HCT116 (cell line): ENCODE measurements around the gene CRMP1. TPM values are rescaled to one million over a fixed set of nuclear protein-coding genes. Genes with fewer than 3 reads are reported as not detected.

ENCODE experiments used
- ATAC-seq: fragments of 200-7000 bp; cut with Tn5 transposase; 2 replicates; pipeline ENCODE4 v1.9.1; 2020; ENCODE audit warnings: mild to moderate bottlenecking, moderate library complexity
- BruUV-seq: library from RNA; stranded (reverse); fragments of 400-500 nt; replicated peaks from 2 replicates; lab custom pipeline; 2021; lab: Mats Ljungman, UMichigan
- CTCF ChIA-PET: fragments of 300-600 bp; sonication (Branson Sonifier 250); formaldehyde crosslinking; loops from one replicate; lab custom pipeline; 2021; ENCODE audit warnings: antibody characterized with exemption; lab: Charles Lee
- POLR2A ChIA-PET: fragments of 300-600, 350-600 bp; sonication (Branson Sonifier 250); formaldehyde crosslinking; loops from one replicate; lab custom pipeline; 2021; ENCODE audit warnings: antibody characterized with exemption; lab: Charles Lee
- RAD21 ChIA-PET, 2 experiments: fragments of 300-600 bp; sonication (Branson Sonifier 250); formaldehyde crosslinking; loops; one replicate each; lab custom pipeline; 2023; ENCODE audit warnings: low total read pairs in 2 of 2; ENCODE audit not compliant: uncharacterized antibody in 2 of 2, unreplicated experiment in 2 of 2, low non-redundant PET in 1 of 2; lab: Charles Lee
- DNase-seq: peaks from one replicate; pipeline ENCODE4 v3.0.0-alpha.2; 2010; ENCODE audit warnings: low read depth, low spot score
- H2AFZ ChIP-seq: fragments of 200-600 bp; shearing (Covaris generic), sonication (generic); 2 replicates; pipeline ENCODE4 v1.6.1; 2017; ENCODE audit warnings: low read depth, mixed run types, mixed read lengths, antibody characterized with exemption, low read length; ENCODE audit not compliant: poor library complexity, severe bottlenecking
- H3K27ac ChIP-seq: 2 replicates; pipeline ENCODE4 v1.5.1; 2012; ENCODE audit warnings: low read depth, low read length
- H3K27me3 ChIP-seq: fragments of 200-600 bp; sonication (generic); 2 replicates; pipeline ENCODE4 v1.6.1; 2016; ENCODE audit warnings: mixed run types, low read length, mixed read lengths; ENCODE audit not compliant: insufficient read depth
- H3K36me3 ChIP-seq, 2 experiments: fragments of 200-500 bp in 1 of 2; fragments of 200-600 bp in 1 of 2; sonication (Bioruptor generic) in 1 of 2; sonication (generic) in 1 of 2; 2 replicates each; pipeline versions ENCODE4 v1.5.1 to v1.6.1; 2014 to 2016; ENCODE audit warnings: low read length in 2 of 2, inconsistent platforms in 1 of 2, mixed read lengths in 1 of 2, mixed run types in 1 of 2; ENCODE audit not compliant: insufficient read depth in 2 of 2, control insufficient read depth in 1 of 2
- H3K4me1 ChIP-seq, 2 experiments: fragments of 200-600 bp in 1 of 2; sonication (generic) in 1 of 2; 2 replicates each; pipeline versions ENCODE4 v1.5.1 to v1.6.1; 2012 to 2017; ENCODE audit warnings: low read length in 2 of 2, inconsistent platforms in 1 of 2, mild to moderate bottlenecking in 1 of 2, mixed read lengths in 1 of 2, mixed run types in 1 of 2, moderate library complexity in 1 of 2; ENCODE audit not compliant: insufficient read depth in 2 of 2, control insufficient read depth in 1 of 2
- H3K4me2 ChIP-seq: fragments of 200-600 bp; sonication (generic); 2 replicates; pipeline ENCODE4 v1.6.1; 2017; ENCODE audit warnings: mixed run types, low read length, mixed read lengths
- H3K4me3 ChIP-seq, 2 experiments: fragments of 200-600 bp in 1 of 2; sonication (generic) in 1 of 2; replicated peaks in 1 of 2; 2 replicates each; pipeline ENCODE4 v1.5.1; 2011 to 2016; ENCODE audit warnings: low read length in 2 of 2, control low read depth in 1 of 2, low read depth in 1 of 2, mild to moderate bottlenecking in 1 of 2, mixed read lengths in 1 of 2, mixed run types in 1 of 2
- H3K79me2 ChIP-seq: fragments of 200-600 bp; sonication (generic); 2 replicates; pipeline ENCODE4 v1.6.1; 2017; ENCODE audit warnings: mild to moderate bottlenecking, mixed run types, low read length, moderate library complexity, mixed read lengths; ENCODE audit not compliant: insufficient read depth
- H3K9ac ChIP-seq: fragments of 200-600 bp; sonication (generic); 2 replicates; pipeline ENCODE4 v1.6.1; 2016; ENCODE audit warnings: low read length, mixed read lengths
- H3K9me2 ChIP-seq: fragments of 200-600 bp; sonication (generic), shearing (Covaris generic); 2 replicates; pipeline ENCODE4 v1.6.1; 2017; ENCODE audit warnings: mixed run types, mild to moderate bottlenecking, moderate library complexity; ENCODE audit not compliant: insufficient read depth
- H3K9me3 ChIP-seq, 2 experiments: fragments of 200-500 bp in 1 of 2; fragments of 200-600 bp in 1 of 2; sonication (Bioruptor generic) in 1 of 2; sonication (generic) in 1 of 2; 2 replicates each; pipeline ENCODE4 v1.6.1; 2014 to 2017; ENCODE audit warnings: low read length in 2 of 2, mixed read lengths in 2 of 2, inconsistent platforms in 1 of 2, low read depth in 1 of 2, mild to moderate bottlenecking in 1 of 2, mixed run types in 1 of 2, moderate library complexity in 1 of 2; ENCODE audit not compliant: control insufficient read depth in 1 of 2, insufficient read depth in 1 of 2
- H4K20me1 ChIP-seq: fragments of 200-600 bp; sonication (generic), shearing (Covaris generic); 2 replicates; pipeline ENCODE4 v1.6.1; 2017; ENCODE audit warnings: mixed run types, mild to moderate bottlenecking, moderate library complexity; ENCODE audit not compliant: insufficient read depth
- CEBPB ChIP-seq: IDR thresholded peaks from 2 replicates; pipeline ENCODE4 v1.6.1; 2012; ENCODE audit warnings: low read depth
- JUND ChIP-seq: IDR thresholded peaks from 2 replicates; pipeline ENCODE4 v1.6.1; 2012
- RAD21 ChIP-seq: IDR thresholded peaks from 2 replicates; pipeline ENCODE4 v1.6.1; 2012; ENCODE audit warnings: low read depth, mild to moderate bottlenecking
- SIN3A ChIP-seq: IDR thresholded peaks from 2 replicates; pipeline ENCODE4 v1.6.1; 2012; ENCODE audit warnings: low read depth
- SRF ChIP-seq: IDR thresholded peaks from 2 replicates; pipeline ENCODE4 v1.6.1; 2012; ENCODE audit warnings: low read depth
- YY1 ChIP-seq: IDR thresholded peaks from 2 replicates; pipeline ENCODE4 v1.6.1; 2011; ENCODE audit warnings: low read length, low read depth, moderate library complexity, mild to moderate bottlenecking; ENCODE audit not compliant: insufficient replicate concordance; ENCODE audit errors: extremely low read depth
- intact Hi-C: fragments of 100-400 bp; cut with micrococcal nuclease; formaldehyde crosslinking; loops from 2 replicates; pipeline ENCODE4 v1.10.0; 2022
- total RNA-seq: library from RNA; stranded (reverse); gene quantifications from one replicate; pipeline ENCODE4 v1.2.1, GENCODE V29; 2021; ENCODE audit not compliant: unreplicated experiment
- TF ChIP-seq, protein P1 (sequence below): IDR thresholded peaks from 2 replicates; pipeline ENCODE4 v1.6.1; 2011; ENCODE audit warnings: mild to moderate bottlenecking, low read length, moderate library complexity; ENCODE audit not compliant: insufficient replicate concordance; ENCODE audit errors: extremely low read depth
- TF ChIP-seq, protein P2 (sequence below): IDR thresholded peaks from 2 replicates; pipeline ENCODE4 v1.6.1; 2012
- TF ChIP-seq, protein P3 (sequence below): IDR thresholded peaks from 2 replicates; pipeline ENCODE4 v1.6.1; 2012
- TF ChIP-seq, protein P4 (sequence below): IDR thresholded peaks from 2 replicates; pipeline ENCODE4 v1.6.1; 2012; ENCODE audit warnings: low read depth
- TF ChIP-seq, protein P5 (sequence below), 3 experiments: fragments of 200-600 bp in 1 of 3; sonication (generic) in 1 of 3; IDR thresholded peaks in 2 of 3; conservative IDR thresholded peaks in 1 of 3; 2 replicates each; pipeline ENCODE4 v1.5.1; 2012 to 2017; ENCODE audit warnings: low read depth in 2 of 3, low read length in 2 of 3, antibody characterized with exemption in 1 of 3, borderline replicate concordance in 1 of 3, control low read depth in 1 of 3, mild to moderate bottlenecking in 1 of 3, mixed read lengths in 1 of 3, mixed run types in 1 of 3, moderate library complexity in 1 of 3; ENCODE audit not compliant: insufficient read depth in 1 of 3

The CRMP1 gene
- total RNA-seq, 1 experiment from 2014 or later, result not detected

DNA sequence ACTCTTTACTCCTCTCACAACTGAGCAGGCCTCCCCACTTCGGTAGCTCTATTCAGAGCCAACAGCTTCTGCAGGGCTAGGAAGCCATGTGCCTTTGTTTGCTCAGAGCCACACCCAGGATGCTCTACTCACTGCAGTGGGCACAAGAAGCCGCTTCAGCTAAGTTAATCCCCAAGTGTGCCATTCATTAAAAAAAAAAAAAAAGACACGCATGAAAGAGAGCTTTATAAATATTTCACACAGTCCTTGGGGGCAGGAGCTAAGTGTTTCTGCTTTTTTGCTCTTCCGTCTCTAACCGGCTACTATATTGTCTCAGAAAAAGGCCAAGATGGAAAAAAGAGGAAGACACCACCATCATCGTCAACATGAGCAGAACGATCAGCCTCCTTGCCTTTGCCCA lies 8.1 kb downstream of the CRMP1 start:
- POLR2A ChIA-PET, result no interaction called here
- ATAC-seq, result no peak
- Histone ChIP-seq H4K20me1 (no peaks in the 10 kb centered on the region), H3K27ac (no peak overlapping the region), H3K36me3 (no peaks in the 10 kb centered on the region), H3K9me3 (no peaks in the 10 kb centered on the region), H3K27me3 (peaks cover 33% of the 10 kb centered on the region; the same call in 1 of the 2 replicates), H2AFZ (no peak overlapping the region)
- DNase-seq, result no peak
- TF ChIP-seq SRF, result no peak
- no peak for TF ChIP-seq SIN3A
- TF ChIP-seq YY1, result no peak
- TF ChIP-seq, protein P1, sequence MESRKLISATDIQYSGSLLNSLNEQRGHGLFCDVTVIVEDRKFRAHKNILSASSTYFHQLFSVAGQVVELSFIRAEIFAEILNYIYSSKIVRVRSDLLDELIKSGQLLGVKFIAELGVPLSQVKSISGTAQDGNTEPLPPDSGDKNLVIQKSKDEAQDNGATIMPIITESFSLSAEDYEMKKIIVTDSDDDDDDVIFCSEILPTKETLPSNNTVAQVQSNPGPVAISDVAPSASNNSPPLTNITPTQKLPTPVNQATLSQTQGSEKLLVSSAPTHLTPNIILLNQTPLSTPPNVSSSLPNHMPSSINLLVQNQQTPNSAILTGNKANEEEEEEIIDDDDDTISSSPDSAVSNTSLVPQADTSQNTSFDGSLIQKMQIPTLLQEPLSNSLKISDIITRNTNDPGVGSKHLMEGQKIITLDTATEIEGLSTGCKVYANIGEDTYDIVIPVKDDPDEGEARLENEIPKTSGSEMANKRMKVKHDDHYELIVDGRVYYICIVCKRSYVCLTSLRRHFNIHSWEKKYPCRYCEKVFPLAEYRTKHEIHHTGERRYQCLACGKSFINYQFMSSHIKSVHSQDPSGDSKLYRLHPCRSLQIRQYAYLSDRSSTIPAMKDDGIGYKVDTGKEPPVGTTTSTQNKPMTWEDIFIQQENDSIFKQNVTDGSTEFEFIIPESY, result no peak
- no peak for TF ChIP-seq JUND
- TF ChIP-seq, protein P2, sequence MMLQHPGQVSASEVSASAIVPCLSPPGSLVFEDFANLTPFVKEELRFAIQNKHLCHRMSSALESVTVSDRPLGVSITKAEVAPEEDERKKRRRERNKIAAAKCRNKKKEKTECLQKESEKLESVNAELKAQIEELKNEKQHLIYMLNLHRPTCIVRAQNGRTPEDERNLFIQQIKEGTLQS, result no peak
- TF ChIP-seq, protein P3, sequence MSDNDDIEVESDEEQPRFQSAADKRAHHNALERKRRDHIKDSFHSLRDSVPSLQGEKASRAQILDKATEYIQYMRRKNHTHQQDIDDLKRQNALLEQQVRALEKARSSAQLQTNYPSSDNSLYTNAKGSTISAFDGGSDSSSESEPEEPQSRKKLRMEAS, result no peak
- TF ChIP-seq CEBPB, result no peak
- TF ChIP-seq RAD21, result no peak
- TF ChIP-seq, protein P4, sequence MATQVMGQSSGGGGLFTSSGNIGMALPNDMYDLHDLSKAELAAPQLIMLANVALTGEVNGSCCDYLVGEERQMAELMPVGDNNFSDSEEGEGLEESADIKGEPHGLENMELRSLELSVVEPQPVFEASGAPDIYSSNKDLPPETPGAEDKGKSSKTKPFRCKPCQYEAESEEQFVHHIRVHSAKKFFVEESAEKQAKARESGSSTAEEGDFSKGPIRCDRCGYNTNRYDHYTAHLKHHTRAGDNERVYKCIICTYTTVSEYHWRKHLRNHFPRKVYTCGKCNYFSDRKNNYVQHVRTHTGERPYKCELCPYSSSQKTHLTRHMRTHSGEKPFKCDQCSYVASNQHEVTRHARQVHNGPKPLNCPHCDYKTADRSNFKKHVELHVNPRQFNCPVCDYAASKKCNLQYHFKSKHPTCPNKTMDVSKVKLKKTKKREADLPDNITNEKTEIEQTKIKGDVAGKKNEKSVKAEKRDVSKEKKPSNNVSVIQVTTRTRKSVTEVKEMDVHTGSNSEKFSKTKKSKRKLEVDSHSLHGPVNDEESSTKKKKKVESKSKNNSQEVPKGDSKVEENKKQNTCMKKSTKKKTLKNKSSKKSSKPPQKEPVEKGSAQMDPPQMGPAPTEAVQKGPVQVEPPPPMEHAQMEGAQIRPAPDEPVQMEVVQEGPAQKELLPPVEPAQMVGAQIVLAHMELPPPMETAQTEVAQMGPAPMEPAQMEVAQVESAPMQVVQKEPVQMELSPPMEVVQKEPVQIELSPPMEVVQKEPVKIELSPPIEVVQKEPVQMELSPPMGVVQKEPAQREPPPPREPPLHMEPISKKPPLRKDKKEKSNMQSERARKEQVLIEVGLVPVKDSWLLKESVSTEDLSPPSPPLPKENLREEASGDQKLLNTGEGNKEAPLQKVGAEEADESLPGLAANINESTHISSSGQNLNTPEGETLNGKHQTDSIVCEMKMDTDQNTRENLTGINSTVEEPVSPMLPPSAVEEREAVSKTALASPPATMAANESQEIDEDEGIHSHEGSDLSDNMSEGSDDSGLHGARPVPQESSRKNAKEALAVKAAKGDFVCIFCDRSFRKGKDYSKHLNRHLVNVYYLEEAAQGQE, result no peak
- TF ChIP-seq, protein P5, sequence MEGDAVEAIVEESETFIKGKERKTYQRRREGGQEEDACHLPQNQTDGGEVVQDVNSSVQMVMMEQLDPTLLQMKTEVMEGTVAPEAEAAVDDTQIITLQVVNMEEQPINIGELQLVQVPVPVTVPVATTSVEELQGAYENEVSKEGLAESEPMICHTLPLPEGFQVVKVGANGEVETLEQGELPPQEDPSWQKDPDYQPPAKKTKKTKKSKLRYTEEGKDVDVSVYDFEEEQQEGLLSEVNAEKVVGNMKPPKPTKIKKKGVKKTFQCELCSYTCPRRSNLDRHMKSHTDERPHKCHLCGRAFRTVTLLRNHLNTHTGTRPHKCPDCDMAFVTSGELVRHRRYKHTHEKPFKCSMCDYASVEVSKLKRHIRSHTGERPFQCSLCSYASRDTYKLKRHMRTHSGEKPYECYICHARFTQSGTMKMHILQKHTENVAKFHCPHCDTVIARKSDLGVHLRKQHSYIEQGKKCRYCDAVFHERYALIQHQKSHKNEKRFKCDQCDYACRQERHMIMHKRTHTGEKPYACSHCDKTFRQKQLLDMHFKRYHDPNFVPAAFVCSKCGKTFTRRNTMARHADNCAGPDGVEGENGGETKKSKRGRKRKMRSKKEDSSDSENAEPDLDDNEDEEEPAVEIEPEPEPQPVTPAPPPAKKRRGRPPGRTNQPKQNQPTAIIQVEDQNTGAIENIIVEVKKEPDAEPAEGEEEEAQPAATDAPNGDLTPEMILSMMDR (IDR thresholded peaks at IDR 0.05 in 2 of 3, conservative IDR thresholded peaks at IDR 0.05 in 1 of 3; ENCODE audit: borderline replicate concordance in 1 of 3, insufficient read depth in 1 of 3, low read depth in 2 of 3, low read length in 2 of 3), result no peak
- TF ChIP-seq, all 23 proteins: peak for 0
- ChIA-PET RAD21 (no interaction called here), CTCF (no interaction called here)
- intact Hi-C loops, result no loop called here
- H3K4me3 ChIP-seq, result no peak overlapping the region
- H3K79me2 ChIP-seq, result no peaks in the 10 kb centered on the region
- H3K9me2 ChIP-seq, result no peaks in the 10 kb centered on the region
- BruUV-seq, result no TSS peak
- no peak overlapping the region for H3K9ac ChIP-seq
- no peaks in the 10 kb centered on the region for H3K4me1 ChIP-seq
- no peak overlapping the region for H3K4me2 ChIP-seq
